Caco-2 (cell line): ENCODE measurements around the gene UBAP2. TPM values are rescaled to one million over a fixed set of nuclear protein-coding genes. Genes with fewer than 3 reads are reported as not detected.

Experiments used
- BruUV-seq: library from RNA; stranded (reverse); fragments of 400-500 nt; replicated peaks from 2 replicates; lab custom pipeline; 2021; lab: Mats Ljungman, UMichigan
- CTCF ChIA-PET: fragments of 300-600 bp; sonication (Branson Sonifier 250); formaldehyde crosslinking; loops from one replicate; lab custom pipeline; 2022; ENCODE audit warnings: antibody characterized with exemption; lab: Charles Lee
- POLR2A ChIA-PET: fragments of 300-600 bp; sonication (Branson Sonifier 250); formaldehyde crosslinking; loops from one replicate; lab custom pipeline; 2022; ENCODE audit warnings: antibody characterized with exemption; lab: Charles Lee
- DNase-seq, 2 experiments: peaks; one replicate each; pipeline versions ENCODE4 v3.0.0 to v3.0.0-alpha.2; 2020 to 2022
- H3K27me3 ChIP-seq: replicated peaks from 2 replicates; pipeline ENCODE4 v1.6.0; 2011; ENCODE audit warnings: low read length; ENCODE audit not compliant: control insufficient read depth, insufficient read depth
- H3K36me3 ChIP-seq: 2 replicates; pipeline ENCODE4 v1.5.1; 2011; ENCODE audit warnings: low read length; ENCODE audit not compliant: control insufficient read depth, insufficient read depth
- H3K4me1 ChIP-seq: fragments of 250-450 bp; sonication (Bioruptor Pico); 2 replicates; pipeline ENCODE4 v1.5.1; 2020; ENCODE audit warnings: mild to moderate bottlenecking
- H3K4me3 ChIP-seq: 2 replicates; pipeline ENCODE4 v1.5.1; 2011; ENCODE audit warnings: low read depth, mild to moderate bottlenecking, control low read depth, low read length
- H3K9me3 ChIP-seq: fragments of 250-450 bp; sonication (Bioruptor Pico); 2 replicates; pipeline ENCODE4 v1.5.1; 2020; ENCODE audit warnings: mild to moderate bottlenecking, moderate library complexity
- H3K27ac Mint-ChIP-seq: one replicate; pipeline ENCODE4 v1.8.0; 2022; ENCODE audit warnings: mixed read lengths; ENCODE audit not compliant: unreplicated experiment
- H3K27me3 Mint-ChIP-seq: one replicate; pipeline ENCODE4 v1.8.0; 2022; ENCODE audit warnings: mixed read lengths; ENCODE audit not compliant: insufficient read depth, unreplicated experiment
- H3K36me3 Mint-ChIP-seq: one replicate; pipeline ENCODE4 v1.8.0; 2022; ENCODE audit warnings: mild to moderate bottlenecking, mixed read lengths; ENCODE audit not compliant: insufficient read depth, unreplicated experiment
- H3K4me1 Mint-ChIP-seq: one replicate; pipeline ENCODE4 v1.8.0; 2022; ENCODE audit warnings: low read depth, mixed read lengths; ENCODE audit not compliant: unreplicated experiment
- H3K4me3 Mint-ChIP-seq: one replicate; pipeline ENCODE4 v1.8.0; 2022; ENCODE audit warnings: mild to moderate bottlenecking, moderate library complexity, mixed read lengths; ENCODE audit not compliant: unreplicated experiment
- H3K9me3 Mint-ChIP-seq: one replicate; pipeline ENCODE4 v1.8.0; 2022; ENCODE audit warnings: mixed read lengths; ENCODE audit not compliant: unreplicated experiment
- intact Hi-C: fragments of 100-400 bp; cut with micrococcal nuclease; formaldehyde crosslinking; loops from one replicate; pipeline ENCODE4 v1.10.0; 2022; ENCODE audit not compliant: unreplicated experiment
- total RNA-seq: library from RNA; stranded (reverse); gene quantifications from 2 replicates; pipeline ENCODE4 v1.2.3, GENCODE V29; 2022
- TF ChIP-seq, protein P1 (sequence below), 2 experiments: fragments of 200-600 bp in 1 of 2; IDR thresholded peaks; 1 replicate in 1 of 2; 2 replicates in 1 of 2; pipeline versions ENCODE4 v1.5.1 to v1.8.0; 2011 to 2022; ENCODE audit warnings: antibody characterized with exemption in 1 of 2, control low read depth in 1 of 2, inconsistent platforms in 1 of 2, low read depth in 1 of 2, low read length in 1 of 2, mild to moderate bottlenecking in 1 of 2, moderate library complexity in 1 of 2; ENCODE audit not compliant: insufficient read depth in 1 of 2, severe bottlenecking in 1 of 2, unreplicated experiment in 1 of 2

The UBAP2 gene
- total RNA-seq, 1 experiment from 2014 or later: 87.5 TPM

GRCh38 chr9:33913541-33913940, 135.1 kb downstream of the UBAP2 start:
- H3K36me3 Mint-ChIP-seq: peaks cover 81% of the 10 kb centered on the region
- ChIA-PET POLR2A (no interaction called here), CTCF (no interaction called here)

GRCh38 chr9:33908749-33909148, 139.9 kb downstream of the UBAP2 start:
- H3K4me1 ChIP-seq: no peaks in the 10 kb centered on the region
- no peaks in the 10 kb centered on the region for H3K36me3 ChIP-seq
- ChIA-PET CTCF (no interaction called here), POLR2A (no interaction called here)
- H3K27me3 Mint-ChIP-seq: no peaks in the 10 kb centered on the region
- no peaks in the 10 kb centered on the region for H3K9me3 Mint-ChIP-seq
- no peak overlapping the region for H3K27ac Mint-ChIP-seq
- H3K4me1 Mint-ChIP-seq: no peaks in the 10 kb centered on the region
- BruUV-seq: no TSS peak
- no peak overlapping the region for H3K4me3 ChIP-seq
- H3K9me3 ChIP-seq: no peaks in the 10 kb centered on the region
- H3K4me3 Mint-ChIP-seq: no peak overlapping the region
- intact Hi-C loops: no loop called here
- H3K36me3 Mint-ChIP-seq: peaks cover 66% of the 10 kb centered on the region
- DNase-seq: no peak
- TF ChIP-seq, protein P1, sequence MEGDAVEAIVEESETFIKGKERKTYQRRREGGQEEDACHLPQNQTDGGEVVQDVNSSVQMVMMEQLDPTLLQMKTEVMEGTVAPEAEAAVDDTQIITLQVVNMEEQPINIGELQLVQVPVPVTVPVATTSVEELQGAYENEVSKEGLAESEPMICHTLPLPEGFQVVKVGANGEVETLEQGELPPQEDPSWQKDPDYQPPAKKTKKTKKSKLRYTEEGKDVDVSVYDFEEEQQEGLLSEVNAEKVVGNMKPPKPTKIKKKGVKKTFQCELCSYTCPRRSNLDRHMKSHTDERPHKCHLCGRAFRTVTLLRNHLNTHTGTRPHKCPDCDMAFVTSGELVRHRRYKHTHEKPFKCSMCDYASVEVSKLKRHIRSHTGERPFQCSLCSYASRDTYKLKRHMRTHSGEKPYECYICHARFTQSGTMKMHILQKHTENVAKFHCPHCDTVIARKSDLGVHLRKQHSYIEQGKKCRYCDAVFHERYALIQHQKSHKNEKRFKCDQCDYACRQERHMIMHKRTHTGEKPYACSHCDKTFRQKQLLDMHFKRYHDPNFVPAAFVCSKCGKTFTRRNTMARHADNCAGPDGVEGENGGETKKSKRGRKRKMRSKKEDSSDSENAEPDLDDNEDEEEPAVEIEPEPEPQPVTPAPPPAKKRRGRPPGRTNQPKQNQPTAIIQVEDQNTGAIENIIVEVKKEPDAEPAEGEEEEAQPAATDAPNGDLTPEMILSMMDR (IDR thresholded peaks at IDR 0.05; ENCODE audit: insufficient read depth in 1 of 2, low read depth in 1 of 2, low read length in 1 of 2, severe bottlenecking in 1 of 2, unreplicated experiment in 1 of 2): no peak
- no peaks in the 10 kb centered on the region for H3K27me3 ChIP-seq

More at GRCh38 chr9:33913541-33913940, 135.1 kb downstream of the UBAP2 start:
- Mint-ChIP-seq H3K4me1 (peaks cover 12% of the 10 kb centered on the region), H3K9me3 (no peaks in the 10 kb centered on the region), H3K27ac (no peak overlapping the region), H3K4me3 (no peak overlapping the region), H3K27me3 (no peaks in the 10 kb centered on the region)
- BruUV-seq: no TSS peak
- Histone ChIP-seq H3K4me3 (no peak overlapping the region), H3K9me3 (no peaks in the 10 kb centered on the region), H3K4me1 (no peaks in the 10 kb centered on the region), H3K27me3 (no peaks in the 10 kb centered on the region), H3K36me3 (no peaks in the 10 kb centered on the region)
- TF ChIP-seq, protein P1 (IDR thresholded peaks at IDR 0.05; ENCODE audit: insufficient read depth in 1 of 2, low read depth in 1 of 2, low read length in 1 of 2, severe bottlenecking in 1 of 2, unreplicated experiment in 1 of 2): no peak
- DNase-seq: no peak
- intact Hi-C loops: no loop called here

GRCh38 chr9:33908114-33908513, 140.6 kb downstream of the UBAP2 start:
- Mint-ChIP-seq H3K4me3 (no peak overlapping the region), H3K27ac (peak overlapping the region; percentile 54), H3K36me3 (peaks cover 64% of the 10 kb centered on the region), H3K27me3 (no peaks in the 10 kb centered on the region), H3K4me1 (no peaks in the 10 kb centered on the region), H3K9me3 (no peaks in the 10 kb centered on the region)
- H3K27me3 ChIP-seq: no peaks in the 10 kb centered on the region
- no peaks in the 10 kb centered on the region for H3K4me1 ChIP-seq
- H3K9me3 ChIP-seq: no peaks in the 10 kb centered on the region
- no peaks in the 10 kb centered on the region for H3K36me3 ChIP-seq
- intact Hi-C loops: no loop called here
- TF ChIP-seq, protein P1 (IDR thresholded peaks at IDR 0.05; ENCODE audit: insufficient read depth in 1 of 2, low read depth in 1 of 2, low read length in 1 of 2, severe bottlenecking in 1 of 2, unreplicated experiment in 1 of 2): no peak
- POLR2A ChIA-PET: no interaction called here
- DNase-seq: no peak
- H3K4me3 ChIP-seq: no peak overlapping the region
- BruUV-seq: no TSS peak
- CTCF ChIA-PET: no interaction called here
